ENCODE results near the gene PARD6B.

Gene PARD6B

DNA sequence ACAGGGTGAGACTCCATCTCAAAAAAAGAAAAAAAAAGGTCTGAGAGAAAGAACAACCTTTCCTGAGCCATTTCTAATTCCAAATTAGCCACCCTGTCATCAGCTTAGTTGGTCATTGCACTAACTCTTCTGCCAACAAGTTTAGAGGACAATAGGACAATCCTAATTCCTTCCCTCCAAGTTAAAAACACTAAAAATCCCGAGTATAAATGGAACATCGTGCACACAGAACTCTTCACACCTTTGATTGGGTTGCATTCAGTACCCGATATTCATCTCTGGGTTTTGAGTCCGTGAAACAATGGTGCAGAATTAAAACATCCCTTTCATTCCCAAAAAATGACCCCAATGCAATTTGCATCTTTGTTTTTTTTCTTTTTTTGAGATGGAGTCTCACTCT is 23.0 kb downstream of the PARD6B start:
- H3K27ac ChIP-seq (ENCODE audit: low read depth, low read length), result no peak overlapping the region
- no peak for TF ChIP-seq EZH2phosphoT487 (conservative IDR thresholded peaks at IDR 0.05; ENCODE audit: low read length)
- TF ChIP-seq, protein P1, sequence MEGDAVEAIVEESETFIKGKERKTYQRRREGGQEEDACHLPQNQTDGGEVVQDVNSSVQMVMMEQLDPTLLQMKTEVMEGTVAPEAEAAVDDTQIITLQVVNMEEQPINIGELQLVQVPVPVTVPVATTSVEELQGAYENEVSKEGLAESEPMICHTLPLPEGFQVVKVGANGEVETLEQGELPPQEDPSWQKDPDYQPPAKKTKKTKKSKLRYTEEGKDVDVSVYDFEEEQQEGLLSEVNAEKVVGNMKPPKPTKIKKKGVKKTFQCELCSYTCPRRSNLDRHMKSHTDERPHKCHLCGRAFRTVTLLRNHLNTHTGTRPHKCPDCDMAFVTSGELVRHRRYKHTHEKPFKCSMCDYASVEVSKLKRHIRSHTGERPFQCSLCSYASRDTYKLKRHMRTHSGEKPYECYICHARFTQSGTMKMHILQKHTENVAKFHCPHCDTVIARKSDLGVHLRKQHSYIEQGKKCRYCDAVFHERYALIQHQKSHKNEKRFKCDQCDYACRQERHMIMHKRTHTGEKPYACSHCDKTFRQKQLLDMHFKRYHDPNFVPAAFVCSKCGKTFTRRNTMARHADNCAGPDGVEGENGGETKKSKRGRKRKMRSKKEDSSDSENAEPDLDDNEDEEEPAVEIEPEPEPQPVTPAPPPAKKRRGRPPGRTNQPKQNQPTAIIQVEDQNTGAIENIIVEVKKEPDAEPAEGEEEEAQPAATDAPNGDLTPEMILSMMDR (IDR thresholded peaks at IDR 0.05; ENCODE audit: insufficient read depth, low read length, poor library complexity, severe bottlenecking), result no peak

DNA sequence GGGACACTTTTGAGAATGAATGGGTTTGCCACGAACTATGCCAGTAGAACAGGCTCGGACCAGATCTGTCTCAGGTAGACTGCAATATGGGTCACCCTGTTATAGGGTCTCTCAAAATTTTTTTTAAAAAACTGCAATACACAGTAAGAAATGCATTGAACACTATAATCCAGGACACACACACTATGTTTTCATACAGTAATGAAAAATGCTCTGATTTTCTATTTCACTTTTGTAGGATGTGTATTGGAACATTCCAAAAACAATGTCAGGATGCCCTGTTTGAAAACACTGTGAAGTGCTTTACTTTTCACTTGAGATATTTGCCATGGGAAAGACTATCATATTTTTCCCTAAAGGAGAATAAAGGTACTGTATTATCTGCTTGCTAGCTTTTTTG is 25.1 kb downstream of the PARD6B start:
- Histone ChIP-seq H2AFZ (ENCODE audit: low read depth, low read length, severe bottlenecking) (no peak overlapping the region), H3K27me3 (ENCODE audit: low read length) (no peaks in the 10 kb centered on the region), H3K4me3 (ENCODE audit: insufficient read depth, low read length, poor library complexity, severe bottlenecking) (no peak overlapping the region), H3F3A (ENCODE audit: insufficient read depth) (peaks cover 6% of the 10 kb centered on the region), H3K9ac (ENCODE audit: low read length) (no peak overlapping the region), H3K27ac (ENCODE audit: low read depth, low read length) (no peak overlapping the region), H3K4me2 (ENCODE audit: low read depth, low read length, poor library complexity, severe bottlenecking) (no peak overlapping the region), H3K9me2 (replicated peaks; ENCODE audit: insufficient read depth, low read length) (no peaks in the 10 kb centered on the region), H3K79me2 (ENCODE audit: insufficient read depth, low read length) (no peaks in the 10 kb centered on the region), H4K20me1 (ENCODE audit: low read depth, low read length) (no peaks in the 10 kb centered on the region), H3K9me3 (ENCODE audit: insufficient read depth, low read length) (no peaks in the 10 kb centered on the region), H3K36me3 (ENCODE audit: low read length) (peaks cover 8% of the 10 kb centered on the region; the same call in 1 of the 2 replicates)
- no peak for TF ChIP-seq EZH2phosphoT487 (conservative IDR thresholded peaks at IDR 0.05; ENCODE audit: low read length)
- TF ChIP-seq, protein P1 (IDR thresholded peaks at IDR 0.05; ENCODE audit: insufficient read depth, low read length, poor library complexity, severe bottlenecking), result no peak

More for the DNA sequence above, 23.0 kb downstream of the PARD6B start:
- no peaks in the 10 kb centered on the region for H3K9me3 ChIP-seq (ENCODE audit: insufficient read depth, low read length)
- peaks cover 8% of the 10 kb centered on the region; the same call in 1 of the 2 replicates for H3K36me3 ChIP-seq (ENCODE audit: low read length)
- no peaks in the 10 kb centered on the region for H3K9me2 ChIP-seq (replicated peaks; ENCODE audit: insufficient read depth, low read length)
- H3F3A ChIP-seq (ENCODE audit: insufficient read depth), result peaks cover 6% of the 10 kb centered on the region
- H3K79me2 ChIP-seq (ENCODE audit: insufficient read depth, low read length), result no peaks in the 10 kb centered on the region
- no peaks in the 10 kb centered on the region for H3K27me3 ChIP-seq (ENCODE audit: low read length)
- H3K4me2 ChIP-seq (ENCODE audit: low read depth, low read length, poor library complexity, severe bottlenecking), result no peak overlapping the region
- no peak overlapping the region for H3K9ac ChIP-seq (ENCODE audit: low read length)
- no peak overlapping the region for H3K4me3 ChIP-seq (ENCODE audit: insufficient read depth, low read length, poor library complexity, severe bottlenecking)
- no peak overlapping the region for H2AFZ ChIP-seq (ENCODE audit: low read depth, low read length, severe bottlenecking)
- H4K20me1 ChIP-seq (ENCODE audit: low read depth, low read length), result no peaks in the 10 kb centered on the region

DNA sequence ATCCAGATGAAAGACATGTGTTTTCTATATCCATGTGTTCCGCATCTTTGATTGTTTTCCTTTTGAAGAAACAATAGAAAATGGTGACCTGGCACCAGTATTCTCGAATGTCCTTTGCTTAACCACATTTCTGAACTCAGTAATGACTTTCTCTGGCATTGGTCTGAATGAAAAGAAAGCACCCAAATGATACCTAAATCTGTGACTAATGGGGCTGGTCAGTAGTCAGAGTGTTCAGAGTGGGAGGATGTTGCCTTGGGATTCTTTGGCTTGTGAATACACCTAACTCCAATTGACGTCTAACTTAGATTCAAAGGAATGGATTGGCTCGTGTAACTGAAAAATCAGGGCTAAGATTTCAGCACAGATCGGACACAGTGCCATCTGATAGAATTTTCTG is 27.1 kb downstream of the PARD6B start:
- TF ChIP-seq, protein P1 (IDR thresholded peaks at IDR 0.05; ENCODE audit: insufficient read depth, low read length, poor library complexity, severe bottlenecking), result no peak
- TF ChIP-seq EZH2phosphoT487 (conservative IDR thresholded peaks at IDR 0.05; ENCODE audit: low read length), result no peak
- peaks cover 4% of the 10 kb centered on the region; the same call in 1 of the 2 replicates for H3F3A ChIP-seq (ENCODE audit: insufficient read depth)
- H3K4me3 ChIP-seq (ENCODE audit: insufficient read depth, low read length, poor library complexity, severe bottlenecking), result no peak overlapping the region

More for the DNA sequence above, 27.1 kb downstream of the PARD6B start:
- H4K20me1 ChIP-seq (ENCODE audit: low read depth, low read length), result no peaks in the 10 kb centered on the region
- H3K27me3 ChIP-seq (ENCODE audit: low read length), result no peaks in the 10 kb centered on the region
- H3K79me2 ChIP-seq (ENCODE audit: insufficient read depth, low read length), result no peaks in the 10 kb centered on the region
- H3K9me2 ChIP-seq (replicated peaks; ENCODE audit: insufficient read depth, low read length), result no peaks in the 10 kb centered on the region
- H3K36me3 ChIP-seq (ENCODE audit: low read length), result no peaks in the 10 kb centered on the region
- H3K9me3 ChIP-seq (ENCODE audit: insufficient read depth, low read length), result no peaks in the 10 kb centered on the region
- H3K9ac ChIP-seq (ENCODE audit: low read length), result no peak overlapping the region
- no peak overlapping the region for H2AFZ ChIP-seq (ENCODE audit: low read depth, low read length, severe bottlenecking)
- no peak overlapping the region for H3K4me2 ChIP-seq (ENCODE audit: low read depth, low read length, poor library complexity, severe bottlenecking)
- no peak overlapping the region for H3K27ac ChIP-seq (ENCODE audit: low read depth, low read length)

Measured in SU-DHL-6 (cell line).